Breast epithelium (tissue), 4 donors: ENCODE data around the gene KLHDC3. TPM values are rescaled to one million over a fixed set of nuclear protein-coding genes. Genes with fewer than 3 reads are reported as not detected.
"Not testable (repeated sequence)": the region's sequence is repeated elsewhere in the genome, so short reads cannot be mapped to it uniquely, and the experiment has no call there.

Experiments used
- DNase-seq, 2 donors: peaks; one replicate each; pipeline ENCODE4 v3.0.0-alpha.2; 2019; ENCODE audit warnings: low spot score in 2 of 2
- H3K27ac ChIP-seq, 2 donors: fragments of 200-600 bp; sonication (generic) in 1 of 2; one replicate each; pipeline ENCODE4 v1.5.1; 2016 to 2019; ENCODE audit warnings: mild to moderate bottlenecking in 1 of 2
- H3K27me3 ChIP-seq, 2 donors: fragments of 200-600 bp; sonication (generic) in 1 of 2; one replicate each; pipeline versions ENCODE4 v1.5.1 to v1.6.0; 2017 to 2019; ENCODE audit warnings: control low read depth in 1 of 2, mild to moderate bottlenecking in 1 of 2
- H3K36me3 ChIP-seq: fragments of 200-600 bp; one replicate; pipeline ENCODE4 v1.5.1; 2019
- H3K4me1 ChIP-seq, 2 donors: fragments of 200-600 bp; sonication (generic); one replicate each; pipeline ENCODE4 v1.5.1; 2016 to 2019; ENCODE audit warnings: control low read depth in 1 of 2
- H3K4me3 ChIP-seq, 3 donors: fragments of 200-600 bp; sonication (generic); 1 replicate in 2 of 3; 2 replicates in 1 of 3; pipeline ENCODE4 v1.5.1; 2016 to 2019; ENCODE audit warnings: mild to moderate bottlenecking in 3 of 3, moderate library complexity in 2 of 3
- H3K9me3 ChIP-seq, 2 donors: fragments of 200-600 bp; sonication (generic) in 1 of 2; one replicate each; pipeline ENCODE4 v1.5.1; 2016 to 2019; ENCODE audit warnings: control low read depth in 1 of 2
- POLR2A ChIP-seq: fragments of 450-650 bp; IDR thresholded peaks from one replicate; pipeline ENCODE4 v1.6.1; 2016; ENCODE audit warnings: antibody characterized with exemption, mild to moderate bottlenecking, moderate library complexity
- POLR2AphosphoS5 ChIP-seq, 3 donors: sonication (generic); formaldehyde crosslinking; IDR thresholded peaks; one replicate each; pipeline ENCODE4 v1.6.1; 2017; ENCODE audit warnings: antibody characterized with exemption in 3 of 3
- intact Hi-C: fragments of 100-400 bp; cut with DNase I; formaldehyde crosslinking; loops from one replicate; pipeline ENCODE4 v1.15.1; 2023; ENCODE audit warnings: low total_unique reads
- total RNA-seq, 3 donors: library from RNA; depleted of rRNA; stranded (reverse); fragments of >200 nt; gene quantifications; one replicate each; pipeline ENCODE4 v1.1.0, GENCODE V29; 2016
- TF ChIP-seq, protein P1 (sequence below), 3 donors: fragments of 450-650 bp; IDR thresholded peaks; one replicate each; pipeline ENCODE4 v1.5.1; 2016 to 2017; ENCODE audit warnings: antibody characterized with exemption in 3 of 3, mild to moderate bottlenecking in 3 of 3, moderate library complexity in 3 of 3

Gene KLHDC3
- total RNA-seq, 3 donors from 2014 or later, result 91.4 to 97.3 (median 92.5) TPM

DNA sequence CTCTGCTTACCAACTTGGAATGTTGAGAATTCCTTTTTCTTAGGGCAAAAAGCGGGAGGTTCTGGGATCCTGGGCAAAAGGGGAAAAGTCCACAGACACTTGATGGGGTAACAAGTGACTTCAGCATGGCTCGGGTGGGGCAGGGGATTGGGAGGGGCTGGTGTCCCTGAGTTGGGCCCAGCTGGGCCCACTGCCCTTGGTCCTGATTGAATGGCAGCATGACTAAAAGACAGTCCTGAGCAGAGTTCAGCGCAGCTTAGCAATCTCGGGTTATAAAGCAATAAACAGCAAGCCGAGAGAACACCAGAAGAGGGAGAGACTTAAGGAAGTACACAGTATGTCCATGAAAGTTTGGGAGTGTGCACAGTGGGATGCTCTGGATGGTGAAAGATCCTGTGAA lies 24.1 kb upstream of the KLHDC3 start:
- Histone ChIP-seq H3K36me3 (no peaks in the 10 kb centered on the region), H3K4me1 (peaks cover 0 to 7% of the 10 kb centered on the region in 2 donors), H3K27ac (no peak overlapping the region), H3K9me3 (no peaks in the 10 kb centered on the region), H3K27me3 (no peaks in the 10 kb centered on the region), H3K4me3 (no peak overlapping the region)
- intact Hi-C loops, result loop anchor here (10.0 kb wide), 1 partner anchor 1055 kb away; no protein-coding TSS in a partner anchor
- TF ChIP-seq, protein P1, sequence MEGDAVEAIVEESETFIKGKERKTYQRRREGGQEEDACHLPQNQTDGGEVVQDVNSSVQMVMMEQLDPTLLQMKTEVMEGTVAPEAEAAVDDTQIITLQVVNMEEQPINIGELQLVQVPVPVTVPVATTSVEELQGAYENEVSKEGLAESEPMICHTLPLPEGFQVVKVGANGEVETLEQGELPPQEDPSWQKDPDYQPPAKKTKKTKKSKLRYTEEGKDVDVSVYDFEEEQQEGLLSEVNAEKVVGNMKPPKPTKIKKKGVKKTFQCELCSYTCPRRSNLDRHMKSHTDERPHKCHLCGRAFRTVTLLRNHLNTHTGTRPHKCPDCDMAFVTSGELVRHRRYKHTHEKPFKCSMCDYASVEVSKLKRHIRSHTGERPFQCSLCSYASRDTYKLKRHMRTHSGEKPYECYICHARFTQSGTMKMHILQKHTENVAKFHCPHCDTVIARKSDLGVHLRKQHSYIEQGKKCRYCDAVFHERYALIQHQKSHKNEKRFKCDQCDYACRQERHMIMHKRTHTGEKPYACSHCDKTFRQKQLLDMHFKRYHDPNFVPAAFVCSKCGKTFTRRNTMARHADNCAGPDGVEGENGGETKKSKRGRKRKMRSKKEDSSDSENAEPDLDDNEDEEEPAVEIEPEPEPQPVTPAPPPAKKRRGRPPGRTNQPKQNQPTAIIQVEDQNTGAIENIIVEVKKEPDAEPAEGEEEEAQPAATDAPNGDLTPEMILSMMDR (IDR thresholded peaks at IDR 0.05), result no peak
- TF ChIP-seq POLR2AphosphoS5 (IDR thresholded peaks at IDR 0.05) (no peak), POLR2A (no peak)
- no peak for DNase-seq

DNA sequence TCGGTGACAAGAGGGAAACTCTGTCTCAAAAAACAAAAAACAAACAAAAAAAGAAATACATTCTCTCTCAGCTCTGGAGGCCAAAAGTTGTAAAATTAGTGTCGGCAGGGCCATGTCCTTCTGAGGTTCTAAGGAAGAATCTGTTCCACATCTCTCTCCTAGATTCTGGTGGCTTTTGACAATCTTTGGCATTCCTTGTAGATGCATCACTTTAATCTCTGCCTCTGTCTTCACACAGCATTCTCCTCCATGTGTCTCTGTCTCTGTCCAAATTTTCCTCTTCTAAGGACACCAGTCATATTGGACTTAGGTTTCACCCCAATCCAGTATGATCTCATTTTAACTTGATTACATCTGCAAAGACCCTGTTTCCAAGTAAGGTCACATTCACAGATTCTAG lies 20.6 kb upstream of the KLHDC3 start:
- Histone ChIP-seq H3K27ac (no peak overlapping the region), H3K4me1 (no peaks in the 10 kb centered on the region), H3K27me3 (no peaks in the 10 kb centered on the region), H3K9me3 (no peaks in the 10 kb centered on the region), H3K4me3 (no peak overlapping the region), H3K36me3 (no peaks in the 10 kb centered on the region)
- intact Hi-C loops, result no loop called here
- DNase-seq, result no peak
- TF ChIP-seq, protein P1 (IDR thresholded peaks at IDR 0.05), result no peak
- TF ChIP-seq POLR2AphosphoS5 (IDR thresholded peaks at IDR 0.05) (no peak), POLR2A (no peak)

DNA sequence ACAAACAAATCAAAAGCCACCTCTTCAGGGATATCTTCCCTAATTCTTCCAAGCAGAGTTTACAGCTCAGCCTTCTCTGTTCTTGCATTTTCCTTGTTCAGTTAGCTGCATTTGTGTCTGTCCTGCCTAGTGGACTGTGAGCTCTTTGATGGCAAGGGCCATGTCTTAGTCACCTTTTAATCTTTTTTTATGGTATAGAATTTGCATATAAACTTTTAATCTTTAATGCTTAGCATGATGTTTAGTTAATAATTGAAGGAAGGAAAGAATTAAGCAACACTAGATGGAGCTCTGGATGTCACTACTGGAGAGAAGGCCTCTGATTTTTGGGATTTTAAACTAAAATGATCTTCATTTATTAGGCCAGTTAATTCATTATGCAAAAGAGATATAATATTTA lies 17.5 kb upstream of the KLHDC3 start:
- H3K27ac ChIP-seq, result no peak overlapping the region
- no peaks in the 10 kb centered on the region for H3K9me3 ChIP-seq
- no peak for TF ChIP-seq POLR2A
- H3K27me3 ChIP-seq, result no peaks in the 10 kb centered on the region
- no peaks in the 10 kb centered on the region for H3K4me1 ChIP-seq
- H3K36me3 ChIP-seq, result no peaks in the 10 kb centered on the region
- intact Hi-C loops, result no loop called here
- H3K4me3 ChIP-seq, result no peak overlapping the region
- DNase-seq, result no peak

DNA sequence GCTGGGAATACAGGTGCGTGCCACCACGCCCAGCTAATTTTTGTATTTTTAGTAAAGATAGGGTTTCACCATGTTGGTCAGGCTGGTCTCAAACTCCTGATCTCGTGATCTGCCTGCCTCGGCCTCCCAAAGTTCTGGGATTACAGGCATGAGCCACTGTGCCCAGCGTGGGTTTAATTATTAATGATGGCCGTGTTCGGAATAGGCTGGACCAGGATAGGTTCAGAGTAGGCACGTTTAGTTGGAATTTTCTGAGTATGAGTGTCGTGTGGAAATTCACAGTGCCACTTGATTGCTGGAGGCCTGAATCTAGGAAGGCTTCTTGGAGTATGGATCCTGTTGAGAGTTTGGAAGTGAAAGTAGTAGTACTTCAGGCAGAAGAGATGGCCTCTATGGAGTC lies 15.8 kb upstream of the KLHDC3 start:
- H3K4me1 ChIP-seq, H3K27ac ChIP-seq, H3K27me3 ChIP-seq, H3K9me3 ChIP-seq, H3K36me3 ChIP-seq, intact Hi-C loops, H3K4me3 ChIP-seq, DNase-seq: not testable (repeated sequence)

DNA sequence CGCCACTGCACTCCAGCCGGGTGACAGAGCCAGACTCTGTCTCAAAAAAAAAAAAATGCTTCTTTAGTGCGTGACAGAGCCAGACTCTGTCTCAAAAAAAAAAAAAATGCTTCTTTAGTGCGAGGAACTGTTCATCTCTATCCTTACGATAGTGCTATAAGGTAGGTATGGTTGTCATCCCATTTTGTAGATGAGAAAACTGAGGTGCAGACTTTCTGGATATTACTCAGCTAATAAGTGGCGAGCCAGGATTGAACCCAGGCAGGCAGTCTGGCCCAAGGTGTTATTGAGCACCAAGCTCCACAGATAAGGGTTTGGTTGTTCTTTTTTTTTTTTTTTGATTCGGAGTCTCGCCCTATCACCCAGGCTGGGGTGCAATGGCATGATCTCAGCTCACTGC lies 12.2 kb upstream of the KLHDC3 start:
- no peak overlapping the region for H3K4me3 ChIP-seq
- no peaks in the 10 kb centered on the region for H3K4me1 ChIP-seq
- TF ChIP-seq, protein P1 (IDR thresholded peaks at IDR 0.05), result no peak
- TF ChIP-seq POLR2AphosphoS5 (IDR thresholded peaks at IDR 0.05), result no peak
- TF ChIP-seq POLR2A, result no peak
- no peak overlapping the region for H3K27ac ChIP-seq
- no peaks in the 10 kb centered on the region for H3K27me3 ChIP-seq
- H3K9me3 ChIP-seq, result no peaks in the 10 kb centered on the region
- no peak for DNase-seq
- intact Hi-C loops, result no loop called here
- no peaks in the 10 kb centered on the region for H3K36me3 ChIP-seq

DNA sequence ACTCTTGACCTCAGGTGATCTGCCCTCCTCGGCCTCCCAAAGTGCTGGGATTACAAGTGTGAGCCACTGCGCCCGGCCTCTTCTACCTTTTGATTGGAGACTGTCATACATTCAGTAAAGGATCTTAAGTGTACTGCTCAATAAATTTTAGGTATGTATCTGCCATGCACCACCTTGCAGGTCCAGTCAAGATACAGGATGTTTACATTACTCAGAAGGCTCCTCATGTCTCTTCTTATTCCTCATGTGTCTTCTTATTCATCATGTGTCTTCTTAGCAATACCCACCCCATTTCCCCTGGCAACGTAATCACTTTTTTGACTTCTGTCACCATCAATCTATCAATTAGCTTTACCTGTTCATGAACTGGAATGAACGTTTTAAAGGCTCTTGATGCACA lies 8.2 kb upstream of the KLHDC3 start:
- H3K4me1 ChIP-seq, result no peaks in the 10 kb centered on the region
- no peak overlapping the region for H3K4me3 ChIP-seq
- no peaks in the 10 kb centered on the region for H3K27me3 ChIP-seq
- H3K27ac ChIP-seq, result no peak overlapping the region
- TF ChIP-seq, protein P1 (IDR thresholded peaks at IDR 0.05), result no peak
- TF ChIP-seq POLR2A (no peak), POLR2AphosphoS5 (IDR thresholded peaks at IDR 0.05) (no peak)
- intact Hi-C loops, result no loop called here
- no peak for DNase-seq
- no peaks in the 10 kb centered on the region for H3K9me3 ChIP-seq
- no peaks in the 10 kb centered on the region for H3K36me3 ChIP-seq
